ENCODE measurements around the gene ARHGAP33. TPM values are rescaled to one million over a fixed set of nuclear protein-coding genes. Genes with fewer than 3 reads are reported as not detected.

Gene ARHGAP33, protein sequence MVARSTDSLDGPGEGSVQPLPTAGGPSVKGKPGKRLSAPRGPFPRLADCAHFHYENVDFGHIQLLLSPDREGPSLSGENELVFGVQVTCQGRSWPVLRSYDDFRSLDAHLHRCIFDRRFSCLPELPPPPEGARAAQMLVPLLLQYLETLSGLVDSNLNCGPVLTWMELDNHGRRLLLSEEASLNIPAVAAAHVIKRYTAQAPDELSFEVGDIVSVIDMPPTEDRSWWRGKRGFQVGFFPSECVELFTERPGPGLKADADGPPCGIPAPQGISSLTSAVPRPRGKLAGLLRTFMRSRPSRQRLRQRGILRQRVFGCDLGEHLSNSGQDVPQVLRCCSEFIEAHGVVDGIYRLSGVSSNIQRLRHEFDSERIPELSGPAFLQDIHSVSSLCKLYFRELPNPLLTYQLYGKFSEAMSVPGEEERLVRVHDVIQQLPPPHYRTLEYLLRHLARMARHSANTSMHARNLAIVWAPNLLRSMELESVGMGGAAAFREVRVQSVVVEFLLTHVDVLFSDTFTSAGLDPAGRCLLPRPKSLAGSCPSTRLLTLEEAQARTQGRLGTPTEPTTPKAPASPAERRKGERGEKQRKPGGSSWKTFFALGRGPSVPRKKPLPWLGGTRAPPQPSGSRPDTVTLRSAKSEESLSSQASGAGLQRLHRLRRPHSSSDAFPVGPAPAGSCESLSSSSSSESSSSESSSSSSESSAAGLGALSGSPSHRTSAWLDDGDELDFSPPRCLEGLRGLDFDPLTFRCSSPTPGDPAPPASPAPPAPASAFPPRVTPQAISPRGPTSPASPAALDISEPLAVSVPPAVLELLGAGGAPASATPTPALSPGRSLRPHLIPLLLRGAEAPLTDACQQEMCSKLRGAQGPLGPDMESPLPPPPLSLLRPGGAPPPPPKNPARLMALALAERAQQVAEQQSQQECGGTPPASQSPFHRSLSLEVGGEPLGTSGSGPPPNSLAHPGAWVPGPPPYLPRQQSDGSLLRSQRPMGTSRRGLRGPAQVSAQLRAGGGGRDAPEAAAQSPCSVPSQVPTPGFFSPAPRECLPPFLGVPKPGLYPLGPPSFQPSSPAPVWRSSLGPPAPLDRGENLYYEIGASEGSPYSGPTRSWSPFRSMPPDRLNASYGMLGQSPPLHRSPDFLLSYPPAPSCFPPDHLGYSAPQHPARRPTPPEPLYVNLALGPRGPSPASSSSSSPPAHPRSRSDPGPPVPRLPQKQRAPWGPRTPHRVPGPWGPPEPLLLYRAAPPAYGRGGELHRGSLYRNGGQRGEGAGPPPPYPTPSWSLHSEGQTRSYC
- 0.49 and 2.3 TPM in 2 replicates for total RNA-seq

DNA sequence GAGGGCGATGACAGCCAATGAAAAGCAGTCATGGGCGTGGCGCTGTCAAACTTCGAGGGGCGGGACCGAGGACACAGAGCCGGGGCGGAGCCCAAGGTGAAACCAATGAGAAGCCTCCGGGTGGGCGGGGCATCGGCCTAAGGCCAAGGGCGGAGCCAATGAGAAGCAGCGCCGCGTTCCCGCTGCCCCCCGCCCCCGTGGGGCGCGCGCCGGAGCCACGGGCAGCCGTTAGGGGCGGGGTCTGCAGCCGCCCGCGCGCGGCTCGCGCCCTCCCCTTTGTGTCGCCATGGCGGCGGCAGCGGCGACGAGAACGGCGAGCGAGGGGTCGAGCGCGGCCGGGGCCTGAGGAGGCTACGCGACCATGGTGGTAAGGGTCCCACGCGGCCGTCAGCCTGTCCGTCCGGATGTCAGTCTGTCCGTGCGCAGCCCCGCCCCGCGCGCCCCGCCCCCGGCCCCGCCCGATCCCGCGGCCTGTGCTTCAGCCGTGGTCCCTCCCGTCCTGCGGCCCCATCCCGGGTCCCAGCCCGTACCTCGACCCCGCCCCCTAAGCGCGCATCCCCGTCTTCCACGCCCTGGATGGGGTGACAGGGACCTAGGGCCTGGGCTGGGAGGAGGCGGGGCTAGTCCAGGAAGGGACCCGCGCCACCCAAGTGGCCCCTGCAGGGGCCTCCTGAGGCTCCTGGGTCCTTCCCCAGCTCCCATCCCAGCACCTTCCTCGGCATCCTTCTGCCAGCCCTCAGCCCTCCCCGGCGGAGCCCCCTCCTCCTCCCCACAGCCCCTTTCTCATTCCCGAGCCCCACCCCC, at the start of gene ARHGAP33:
Gene ARHGAP33 (plus strand): TSS at position 267 of the 804 bp plus-strand sequence. CDS start 95 bp downstream, at position 362.

DNA sequence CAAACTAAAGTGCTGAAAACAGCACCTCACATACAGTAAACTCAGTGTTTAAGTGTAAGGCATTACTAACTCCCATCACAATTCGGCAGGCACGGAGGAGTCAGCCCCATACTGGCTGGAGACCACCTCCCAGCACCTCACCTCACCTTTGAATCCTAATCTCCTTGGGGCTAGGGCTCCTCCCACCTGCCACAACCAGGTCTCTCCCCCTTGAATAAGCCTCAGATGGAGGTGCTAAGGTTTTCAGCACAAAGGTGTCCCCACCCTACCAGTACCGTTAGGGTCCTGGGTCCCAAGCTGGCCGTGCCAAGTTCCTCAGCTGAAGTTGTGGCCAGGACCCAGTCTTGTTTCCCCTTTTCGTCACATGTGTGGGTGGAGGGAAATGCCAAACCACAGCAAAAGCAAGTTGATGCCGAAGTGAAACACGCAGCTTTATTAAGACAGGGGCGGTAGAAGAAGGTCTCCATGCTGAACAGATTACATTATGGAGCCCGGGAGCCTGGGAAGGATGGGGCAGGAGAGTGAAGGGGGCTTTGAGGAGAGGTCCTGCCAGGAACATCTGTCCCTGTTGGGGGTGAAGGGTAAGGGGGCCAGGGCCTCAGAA, 33.1 kb upstream of the ARHGAP33 start, which contains the start of gene IGFLR1:
Gene IGFLR1 (minus strand): TSS at position 332 of the 604 bp plus-strand sequence. CDS start 1,272 bp downstream, outside the sequence.

DNA sequence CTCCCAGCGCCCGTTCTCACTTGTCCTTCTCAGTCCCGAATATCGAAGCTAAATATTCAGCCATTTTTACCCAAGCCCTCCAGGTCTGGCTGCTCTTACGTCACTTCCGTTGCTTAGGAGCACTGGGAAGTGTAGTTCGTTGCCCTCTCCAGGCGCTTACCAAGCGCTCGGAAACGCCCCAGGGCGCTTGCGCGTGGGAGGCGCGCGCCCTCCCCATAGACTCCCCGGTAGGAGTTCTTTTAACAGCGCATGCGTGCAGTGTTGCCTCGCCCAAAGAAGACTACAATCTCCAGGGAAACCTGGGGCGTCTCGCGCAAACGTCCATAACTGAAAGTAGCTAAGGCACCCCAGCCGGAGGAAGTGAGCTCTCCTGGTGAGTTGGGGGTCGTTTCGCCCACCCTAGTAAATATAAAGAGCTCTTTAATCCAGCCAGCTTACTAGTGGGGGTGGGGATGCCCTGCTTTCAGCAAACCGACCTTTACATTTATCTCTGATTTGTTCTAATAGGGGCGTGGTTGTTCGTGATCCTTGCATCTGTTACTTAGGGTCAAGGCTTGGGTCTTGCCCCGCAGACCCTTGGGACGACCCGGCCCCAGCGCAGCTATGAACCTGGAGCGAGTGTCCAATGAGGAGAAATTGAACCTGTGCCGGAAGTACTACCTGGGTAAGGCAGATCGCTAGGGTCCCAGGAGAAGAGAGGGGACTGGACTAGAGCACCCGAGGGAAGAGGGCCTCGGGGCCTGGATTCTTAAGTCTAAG, 29.9 kb upstream of the ARHGAP33 start, which contains the start of the genes PSENEN and U2AF1L4:
Gene PSENEN (plus strand): TSS at position 324 of the 759 bp plus-strand sequence. CDS start 280 bp downstream, at position 604.
Gene U2AF1L4 (minus strand): TSS at position 91 of the 759 bp plus-strand sequence. CDS start 27 bp downstream, at position 64.

DNA sequence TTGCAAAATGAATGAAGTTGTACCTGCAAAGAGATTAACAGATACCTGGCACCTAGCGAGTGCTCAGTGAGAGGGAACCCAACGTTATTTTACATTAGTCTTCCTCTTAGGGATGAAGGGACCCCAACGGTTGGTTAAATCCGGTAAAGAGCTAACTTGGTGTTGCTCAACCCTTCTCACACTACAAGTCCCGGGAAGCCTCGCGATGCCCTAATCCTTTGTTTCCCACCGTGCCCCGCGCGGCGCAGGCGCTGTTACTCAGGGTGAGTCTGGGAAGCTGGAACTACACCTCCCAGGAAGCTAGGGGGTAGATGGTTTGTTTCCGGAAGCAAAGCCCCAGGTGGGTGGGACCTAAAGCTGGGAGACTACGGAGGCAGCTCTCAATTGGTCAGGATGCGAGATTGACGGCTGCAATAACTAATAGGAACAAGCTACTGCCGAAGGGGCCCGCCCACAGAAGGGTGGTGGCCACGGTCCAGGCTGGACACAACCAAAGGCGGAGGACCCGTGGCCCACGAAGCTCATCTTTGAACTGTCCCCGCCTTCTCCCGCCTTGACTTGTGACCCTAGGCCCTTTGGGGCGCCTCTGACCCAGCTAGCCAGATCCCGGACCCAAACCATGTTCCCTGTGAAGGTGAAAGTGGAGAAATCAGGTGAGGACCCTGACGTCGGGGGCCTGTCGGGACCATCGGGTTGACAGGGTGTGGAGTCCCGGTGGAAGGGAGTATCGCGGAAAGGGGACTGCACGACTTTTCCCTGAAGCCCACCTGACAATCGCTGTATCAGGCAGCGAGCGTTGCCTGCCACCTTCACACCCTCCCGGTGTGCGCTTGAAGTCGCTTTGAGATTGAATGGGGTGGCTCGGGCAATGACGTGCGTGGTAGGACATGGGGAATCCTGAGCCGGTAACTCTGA, 27.0 kb upstream of the ARHGAP33 start, which contains the start of gene LIN37:
Gene LIN37 (plus strand): TSS at position 471 of the 915 bp plus-strand sequence. CDS start 149 bp downstream, at position 620.

DNA sequence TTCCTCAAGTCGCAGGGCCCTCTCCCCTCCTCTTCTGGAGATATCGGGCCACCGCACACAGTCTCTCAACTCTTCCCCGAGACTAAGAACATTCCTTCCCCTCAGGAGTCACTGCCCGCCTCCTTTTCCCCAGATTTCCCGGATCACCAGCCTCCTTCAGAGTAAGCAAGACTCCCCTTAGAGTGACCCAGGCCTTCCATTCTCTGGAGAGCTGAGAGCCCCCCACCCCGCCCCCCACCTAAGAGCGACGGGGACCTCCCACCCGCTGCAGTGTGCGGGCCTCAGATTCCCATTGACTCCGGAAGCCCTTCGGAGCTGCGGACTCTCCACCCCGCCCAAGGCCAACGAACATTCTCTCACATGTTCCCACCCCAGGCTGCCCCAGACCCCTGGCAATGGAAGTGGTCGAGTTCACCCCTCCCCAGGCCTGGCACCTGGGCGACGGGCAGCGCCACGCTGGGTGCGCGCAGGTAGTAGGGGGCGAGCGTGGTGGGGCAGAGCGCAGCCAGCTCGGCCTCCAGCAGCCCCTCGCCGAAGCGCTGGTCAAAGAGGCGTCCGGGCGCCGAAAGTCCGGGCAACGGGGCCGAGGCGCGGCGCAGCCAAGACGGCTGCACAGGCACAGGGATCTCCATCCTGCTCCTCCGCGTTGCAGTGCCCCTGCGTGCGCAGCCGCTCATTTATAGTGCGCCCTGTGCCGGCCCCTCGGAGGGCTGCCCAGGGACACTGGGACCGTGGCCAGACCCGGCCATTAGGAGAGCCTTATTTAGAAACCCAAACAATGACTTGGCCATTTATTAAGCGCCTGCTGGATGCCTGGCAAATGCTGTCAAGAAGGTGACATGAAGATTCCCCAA, 18.8 kb upstream of the ARHGAP33 start, which contains the start of gene HSPB6:
Gene HSPB6 (minus strand): TSS at position 653 of the 854 bp plus-strand sequence. CDS start 21 bp downstream, at position 632.

DNA sequence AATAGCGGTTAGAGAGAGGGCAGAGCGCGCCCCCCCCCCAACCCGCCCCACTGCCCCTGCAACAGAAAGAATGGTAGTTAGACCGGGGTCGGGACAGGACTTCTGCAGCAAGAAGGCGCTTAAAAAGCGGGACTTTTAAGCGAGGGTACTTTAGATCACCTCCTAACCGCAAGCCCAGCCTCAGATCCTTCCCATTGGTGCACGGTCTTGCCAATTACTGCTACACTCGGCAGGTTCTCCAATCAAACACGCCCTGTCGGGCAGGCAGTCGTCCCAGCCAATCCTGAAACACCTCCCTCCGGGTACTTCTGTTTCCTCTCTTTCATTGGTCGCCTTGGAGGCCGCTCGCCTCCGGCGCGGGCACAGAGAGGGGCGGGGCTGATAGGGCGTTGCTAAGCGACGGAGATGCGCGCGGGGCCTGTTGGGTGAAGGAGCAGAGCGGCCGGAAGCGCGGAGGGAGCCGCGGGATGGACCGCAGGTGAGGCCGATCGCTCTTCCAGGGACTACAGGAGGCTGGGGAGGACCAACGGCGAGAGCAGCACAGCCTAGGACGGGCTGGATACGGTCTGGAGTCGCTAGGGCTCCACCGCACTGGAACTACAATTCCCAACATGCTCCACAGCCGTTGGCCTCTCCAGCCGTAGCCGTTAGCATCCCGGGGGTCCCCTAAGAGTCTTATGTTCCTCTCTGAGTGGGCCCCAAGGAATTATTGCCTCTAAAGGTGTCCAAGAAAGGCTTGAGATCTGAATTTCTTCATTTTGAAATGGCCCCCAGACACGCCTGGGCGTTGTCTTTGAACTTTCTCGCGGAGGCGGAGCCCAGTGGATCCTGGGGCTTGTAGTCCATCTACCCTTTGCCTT, 17.4 kb upstream of the ARHGAP33 start, which contains the start of gene PROSER3:
Gene PROSER3 (plus strand): TSS at position 428 of the 860 bp plus-strand sequence. CDS start 40 bp downstream, at position 468.

DNA sequence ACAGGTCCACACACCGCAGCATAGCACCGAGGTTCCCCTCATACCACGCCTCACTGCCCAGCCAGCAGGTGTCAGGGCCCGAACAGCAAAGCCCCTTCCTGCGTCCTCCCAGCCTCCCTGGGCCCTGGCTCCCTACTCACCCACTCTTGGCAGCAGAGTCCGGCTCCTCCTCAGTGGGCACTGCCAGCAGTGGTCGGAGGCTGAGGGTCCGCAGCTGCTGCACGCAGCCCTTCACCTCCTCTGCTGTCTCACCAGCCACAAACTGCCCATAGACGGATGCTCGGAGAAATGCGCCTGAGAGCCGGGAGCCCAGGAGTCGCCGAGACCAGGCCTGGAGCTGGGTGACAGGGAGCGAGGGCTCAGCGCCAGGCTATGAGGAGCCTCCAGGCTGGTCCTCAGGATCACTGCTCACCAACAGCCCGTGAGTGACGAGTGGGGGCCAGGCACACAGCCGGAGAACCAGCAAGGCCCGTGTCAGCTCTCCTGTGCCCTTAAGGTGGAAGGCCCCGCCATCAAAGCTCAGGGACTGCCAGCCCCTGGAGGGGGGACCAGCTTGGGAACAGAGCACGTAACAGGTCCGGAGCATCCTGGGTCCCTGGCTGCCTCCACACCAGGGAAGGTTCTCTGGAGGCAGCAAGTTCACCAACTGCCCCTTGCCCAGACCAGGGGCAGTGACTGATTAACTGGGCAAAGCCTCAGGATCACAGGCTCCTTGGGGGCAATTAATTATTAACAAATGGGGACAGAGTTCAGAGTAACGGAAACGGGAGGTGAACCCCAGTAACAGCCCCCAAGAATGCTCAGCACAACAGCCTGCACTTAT, 37.1 kb downstream of the ARHGAP33 start, which contains the start of gene PRODH2:
Gene PRODH2 (minus strand): TSS at position 626 of the 823 bp plus-strand sequence. CDS start 40 bp downstream, at position 586.

Other genes with a start within 250 kb of the ARHGAP33 start
- 0.18 and 0.32 TPM in 2 replicates for gene SBSN, start 247.3 kb upstream of the ARHGAP33 start, total RNA-seq
- gene GAPDHS, start 242.1 kb upstream of the ARHGAP33 start, total RNA-seq, result not detected in 2 replicates
- gene TMEM147, start 229.9 kb upstream of the ARHGAP33 start, total RNA-seq, result 63.8 and 65.7 TPM in 2 replicates
- gene ATP4A, start 211.9 kb upstream of the ARHGAP33 start, total RNA-seq, result not detected in 2 replicates
- not detected in 2 replicates for gene PMIS2, start 189.4 kb upstream of the ARHGAP33 start, total RNA-seq
- gene HAUS5, start 162.8 kb upstream of the ARHGAP33 start, total RNA-seq, result 3.4 and 4.0 TPM in 2 replicates
- 33.6 and 65.1 TPM in 2 replicates for gene RBM42, start 146.5 kb upstream of the ARHGAP33 start, total RNA-seq
- 2.3 TPM in 1 of 2 replicates, not detected in the other for gene ETV2, start 133.8 kb upstream of the ARHGAP33 start, total RNA-seq
- gene COX6B1, start 127.2 kb upstream of the ARHGAP33 start, total RNA-seq, result 513 and 712 TPM in 2 replicates
- gene UPK1A, start 109.0 kb upstream of the ARHGAP33 start, total RNA-seq, result not detected in 2 replicates
- not detected in 2 replicates for gene ZBTB32, start 71.0 kb upstream of the ARHGAP33 start, total RNA-seq
- gene KMT2B, start 57.6 kb upstream of the ARHGAP33 start, total RNA-seq, result 7.6 and 11.5 TPM in 2 replicates
- 2.4 and 2.9 TPM in 2 replicates for gene IGFLR1, start 33.1 kb upstream of the ARHGAP33 start, total RNA-seq
- 14.3 and 17.8 TPM in 2 replicates for gene U2AF1L4, start 30.1 kb upstream of the ARHGAP33 start, total RNA-seq
- gene PSENEN, start 29.9 kb upstream of the ARHGAP33 start, total RNA-seq, result 30.3 and 37.6 TPM in 2 replicates
- 14.3 and 15.7 TPM in 2 replicates for gene LIN37, start 27.0 kb upstream of the ARHGAP33 start, total RNA-seq
- 11.5 and 35.0 TPM in 2 replicates for gene HSPB6, start 18.5 kb upstream of the ARHGAP33 start, total RNA-seq
- 1.8 and 5.0 TPM in 2 replicates for gene PROSER3, start 17.4 kb upstream of the ARHGAP33 start, total RNA-seq
- not detected in 2 replicates for gene PRODH2, start 37.3 kb downstream of the ARHGAP33 start, total RNA-seq
- gene NPHS1, start 76.9 kb downstream of the ARHGAP33 start, total RNA-seq, result not detected in 2 replicates
- 0.81 TPM in 1 of 2 replicates, not detected in the other for gene KIRREL2, start 81.3 kb downstream of the ARHGAP33 start, total RNA-seq
- gene APLP1, start 93.0 kb downstream of the ARHGAP33 start, total RNA-seq, result 20.4 and 38.2 TPM in 2 replicates
- gene NFKBID, start 125.0 kb downstream of the ARHGAP33 start, total RNA-seq, result 2.2 and 2.4 TPM in 2 replicates
- not detected in 2 replicates for gene HCST, start 127.0 kb downstream of the ARHGAP33 start, total RNA-seq
- not detected in 2 replicates for gene TYROBP, start 132.7 kb downstream of the ARHGAP33 start, total RNA-seq
- gene LRFN3, start 160.8 kb downstream of the ARHGAP33 start, total RNA-seq, result 5.0 and 12.1 TPM in 2 replicates
- gene SDHAF1, start 219.6 kb downstream of the ARHGAP33 start, total RNA-seq, result 26.2 and 28.0 TPM in 2 replicates
- not detected in 2 replicates for gene SYNE4, start 233.2 kb downstream of the ARHGAP33 start, total RNA-seq
- 27.1 and 36.6 TPM in 2 replicates for gene ALKBH6, start 238.6 kb downstream of the ARHGAP33 start, total RNA-seq

All from cardiac atrium fibroblast (primary cell).